Kidney tubule cell (primary cell): Measurements from ENCODE around the gene NOTCH3.

Experiments used
- DNase-seq: peaks from one replicate; pipeline ENCODE4 v3.0.0-alpha.2; 2018; ENCODE audit warnings: low spot score

NOTCH3 gene

DNA sequence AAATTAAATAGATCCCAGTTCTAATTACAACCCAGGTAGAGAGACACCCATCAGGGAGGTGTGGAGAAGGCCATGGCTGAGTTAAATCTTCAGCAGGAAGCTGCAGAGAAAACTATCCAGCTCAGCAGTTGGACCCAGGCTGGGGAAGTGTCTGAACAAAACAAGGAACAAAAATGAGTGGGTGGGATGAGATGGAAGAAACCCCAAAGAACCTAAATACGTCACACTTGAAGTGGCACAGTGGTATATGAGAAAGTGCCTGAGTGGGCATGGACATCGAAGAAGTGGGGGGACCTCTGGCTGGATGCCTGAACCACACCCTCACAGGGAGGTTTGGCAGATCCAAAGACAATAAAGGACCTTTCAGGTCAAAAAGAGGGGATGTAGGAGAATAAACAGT is 35.0 kb upstream of the NOTCH3 start:
- DNase-seq: no peak

- no peak for DNase-seq
Measured at GRCh38 chr19:15234431-15235130, 33.8 kb upstream of the NOTCH3 start.

DNA sequence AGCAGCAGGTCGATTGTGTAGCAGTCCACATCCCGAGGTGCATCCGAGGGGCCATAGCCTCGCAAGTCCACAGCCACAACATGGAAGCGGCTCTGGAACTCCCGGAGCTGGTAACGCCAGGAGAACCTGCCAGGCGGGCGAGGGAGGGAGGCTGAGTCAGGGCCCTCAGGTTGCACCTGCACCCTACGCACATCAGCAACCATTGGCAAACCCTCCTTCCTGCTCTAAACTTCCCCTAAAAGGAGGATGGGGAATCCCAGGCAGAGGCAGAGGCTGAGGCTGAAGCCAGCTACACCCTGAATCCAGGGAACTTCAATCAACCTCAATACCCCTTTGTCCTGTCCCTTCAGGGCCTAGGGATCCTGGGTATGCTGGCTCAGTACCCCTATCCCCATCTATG is 30.5 kb upstream of the NOTCH3 start:
- DNase-seq: no peak

GRCh38 chr19:15227261-15227660 is 26.5 kb upstream of the NOTCH3 start:
- no peak for DNase-seq

DNA sequence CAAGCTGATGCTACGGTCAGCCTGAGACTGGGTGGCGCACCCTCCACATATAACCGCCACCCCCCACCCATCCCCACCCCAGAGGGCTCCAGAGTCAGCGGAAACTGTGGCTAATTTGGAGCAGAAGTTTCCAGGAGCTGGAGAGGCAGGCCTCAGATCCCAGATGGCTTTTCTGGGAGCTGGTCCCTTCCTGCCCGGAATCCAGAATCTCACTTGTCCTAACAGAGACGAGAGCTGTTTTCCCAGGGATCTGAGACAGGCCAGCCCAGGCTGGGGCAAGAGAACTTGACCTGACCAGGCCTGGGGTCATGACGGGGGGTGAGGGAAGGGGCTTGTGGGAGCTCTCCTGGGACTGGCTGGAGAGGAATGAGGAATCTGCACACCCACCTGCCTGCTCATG is 25.0 kb upstream of the NOTCH3 start:
- DNase-seq: no peak

DNA sequence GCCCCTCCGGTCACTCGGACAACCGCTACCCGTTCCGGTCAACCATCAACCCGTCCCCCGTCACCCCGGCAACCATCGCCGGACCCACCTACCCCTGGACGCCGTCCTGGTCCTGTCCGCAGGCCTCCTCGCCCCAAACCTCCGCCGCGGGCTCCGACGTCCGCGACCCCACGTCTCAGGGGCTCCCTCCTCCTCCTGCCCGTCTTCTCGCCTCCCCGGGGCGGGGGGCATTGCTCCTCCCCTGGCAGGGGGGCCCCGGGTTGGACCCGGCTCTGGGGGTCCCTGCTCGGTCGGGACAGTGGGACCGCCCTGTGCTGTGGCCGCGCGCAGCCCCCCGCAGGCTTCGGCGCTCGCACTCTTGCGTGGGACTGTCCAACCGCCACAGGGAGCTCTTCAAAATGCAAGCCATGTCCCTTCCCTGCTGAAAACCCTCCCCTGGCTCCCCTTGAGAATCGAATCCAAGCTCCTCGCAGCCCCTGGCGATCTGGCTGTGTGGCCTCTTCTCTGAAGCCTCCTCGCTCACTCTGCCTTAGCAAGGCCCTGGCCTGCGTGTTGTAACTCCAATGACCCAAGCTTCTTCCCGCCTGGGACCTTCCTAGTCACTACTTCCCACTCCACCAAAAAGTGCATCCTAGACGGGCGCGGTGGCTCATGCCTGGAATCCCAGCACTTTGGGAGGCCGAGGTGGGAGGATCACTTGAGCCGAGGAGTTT is 23.0 kb upstream of the NOTCH3 start:
- DNase-seq: no peak

GRCh38 chr19:15222738-15223648 is 22.2 kb upstream of the NOTCH3 start:
- DNase-seq: peak; percentile 94

DNA sequence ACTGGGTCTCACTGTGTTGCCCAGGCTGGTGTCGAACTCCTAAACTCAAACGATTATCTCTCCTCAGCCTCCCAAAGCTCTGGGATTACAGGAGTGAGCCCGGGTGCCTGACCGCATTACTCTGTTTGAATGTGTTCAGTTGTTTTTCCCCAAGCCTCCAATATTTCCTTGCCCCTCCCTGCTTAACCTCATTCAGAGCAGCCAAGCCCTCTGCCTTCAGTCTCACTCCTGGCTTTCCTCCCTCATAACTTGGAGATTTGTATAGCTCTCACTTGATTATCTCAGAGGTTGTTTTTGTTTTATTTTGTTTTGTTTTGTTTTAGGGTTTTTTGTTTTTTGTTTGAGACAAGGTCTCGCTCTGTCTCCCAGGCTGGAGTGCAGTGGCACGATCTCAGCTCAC is 20.0 kb upstream of the NOTCH3 start:
- DNase-seq: no peak

DNA sequence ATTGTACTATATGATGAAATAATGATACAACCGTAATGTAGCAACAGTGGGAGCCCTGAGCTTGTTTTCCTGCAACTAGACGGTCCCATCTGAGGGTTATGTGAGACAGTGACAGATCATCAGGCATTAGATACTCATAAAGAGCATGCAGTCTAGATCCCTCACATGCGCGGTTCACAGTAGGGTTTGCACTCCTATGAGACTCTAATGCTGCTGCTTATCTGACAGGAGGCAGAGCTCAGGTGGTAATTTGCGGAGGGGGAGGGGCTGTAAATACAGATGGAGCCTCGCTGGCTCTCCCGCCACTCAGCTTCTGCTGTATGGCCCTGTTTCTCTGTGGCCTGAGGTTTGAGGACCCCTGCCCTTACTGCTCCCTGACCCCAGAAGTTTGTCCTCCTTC is 17.7 kb upstream of the NOTCH3 start:
- DNase-seq: no peak

- DNase-seq: no peak
Measured at GRCh38 chr19:15216363-15216762, 15.6 kb upstream of the NOTCH3 start.

DNA sequence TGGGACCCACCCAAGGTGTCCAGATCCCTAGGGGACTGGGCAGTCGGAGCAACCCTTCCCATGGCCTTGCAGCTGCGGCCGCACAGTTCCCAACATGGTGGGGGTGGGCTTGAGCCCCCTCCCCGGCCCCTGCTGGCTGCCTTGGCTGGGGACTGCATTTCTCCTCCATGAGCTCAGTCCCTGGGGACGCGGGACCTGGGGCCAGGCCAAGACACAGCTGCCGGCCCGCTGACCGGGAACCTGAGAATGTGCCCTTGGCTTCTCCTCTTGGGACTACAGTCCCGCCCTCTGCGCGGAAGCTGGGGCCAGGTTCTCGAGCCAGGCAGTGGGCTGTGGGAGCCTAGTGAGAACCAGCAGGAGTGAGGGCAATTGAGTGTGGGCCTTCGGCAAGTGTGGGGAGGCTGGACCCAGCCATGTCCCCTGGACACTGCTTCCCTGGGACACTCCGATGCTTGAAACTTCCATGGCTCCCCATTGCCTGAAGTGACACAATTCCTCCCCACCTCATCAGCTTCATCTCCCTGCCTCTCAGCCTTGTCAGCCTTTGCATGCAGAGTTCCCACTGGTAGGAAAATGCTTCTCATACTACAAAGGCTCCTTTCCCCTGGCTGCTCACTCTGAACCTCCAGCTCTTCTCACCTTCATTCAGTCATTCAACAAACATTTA is 13.1 kb upstream of the NOTCH3 start:
- DNase-seq: no peak

DNA sequence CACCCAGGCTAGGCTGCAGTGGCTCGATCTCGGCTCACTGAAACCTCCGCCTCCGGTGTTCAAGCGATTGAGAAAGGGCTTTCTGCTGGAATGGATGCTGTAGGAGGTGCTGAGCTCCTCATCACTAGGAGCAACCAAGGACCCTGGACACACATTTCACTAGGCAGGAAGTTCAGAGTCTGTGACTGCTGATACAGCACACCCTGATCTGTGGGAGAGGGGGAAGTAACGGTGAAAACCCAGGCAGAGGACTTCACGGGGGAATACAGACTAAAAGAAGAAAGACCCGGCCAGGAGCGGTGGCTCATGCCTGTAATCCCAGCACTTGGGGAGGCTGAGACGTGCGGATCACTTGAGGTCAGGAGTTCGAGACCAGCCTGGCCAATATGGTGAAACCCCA is 11.9 kb upstream of the NOTCH3 start:
- DNase-seq: no peak

DNA sequence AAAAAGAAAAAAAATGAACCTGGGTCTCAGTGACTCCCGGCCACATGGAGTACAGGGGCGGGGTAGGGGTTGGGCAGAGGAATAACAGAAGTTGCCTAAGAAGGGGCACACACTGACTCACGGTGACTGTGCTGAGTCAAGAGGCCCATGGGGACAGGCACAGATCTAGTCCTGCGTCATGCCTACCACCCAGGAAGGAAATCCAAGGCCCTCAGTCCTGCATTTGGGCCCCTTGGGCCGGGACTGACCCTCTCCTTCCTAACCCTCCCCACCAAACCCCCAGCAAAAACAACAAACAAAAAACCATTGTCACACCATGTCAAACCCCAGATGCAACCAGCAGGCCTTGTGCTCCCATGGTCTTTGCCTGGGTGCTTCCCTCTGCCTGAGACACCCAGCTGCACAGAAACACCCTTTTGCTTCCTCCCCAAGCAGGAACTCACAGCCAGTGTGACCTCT is 9.6 kb upstream of the NOTCH3 start:
- peak; percentile 30 for DNase-seq

- no peak for DNase-seq
Measured at GRCh38 chr19:15201374-15202023, 704 bp upstream of the NOTCH3 start.

- DNase-seq: no peak
Measured at GRCh38 chr19:15199661-15200552, 888 bp downstream of the NOTCH3 start.

DNA sequence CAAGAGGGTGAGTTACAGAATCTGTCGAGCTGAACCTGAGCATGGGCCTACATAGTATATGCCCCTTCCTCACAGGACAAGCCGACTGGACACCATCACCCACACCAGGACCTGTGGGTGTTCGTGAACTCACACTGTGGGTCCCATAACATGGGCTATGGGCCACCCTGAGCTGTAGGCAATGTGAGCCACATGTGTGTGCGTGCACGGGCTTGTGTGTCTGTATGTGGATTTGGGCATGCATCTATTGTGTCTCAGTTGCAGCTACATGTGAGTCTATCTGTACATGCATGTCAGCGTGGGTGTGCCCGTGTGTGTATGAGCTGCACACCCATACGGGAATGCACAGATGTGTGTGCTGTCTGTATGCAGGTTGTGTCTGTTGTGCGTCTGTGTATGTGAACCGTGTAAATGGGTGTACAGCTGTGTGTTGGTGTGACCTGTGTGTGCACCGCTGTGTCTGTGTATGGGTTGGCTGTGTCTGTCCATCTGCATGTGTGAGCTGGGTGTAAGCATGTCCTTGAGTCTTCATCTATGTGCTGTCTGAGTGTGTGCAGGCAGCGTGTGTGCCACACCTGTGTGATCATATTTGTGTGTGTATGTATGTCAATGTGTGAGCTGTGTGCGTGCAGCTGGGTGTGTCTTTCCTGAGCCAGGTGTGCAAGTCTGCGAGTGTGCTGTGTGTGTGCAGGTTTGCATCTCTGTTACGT is 1.7 kb downstream of the NOTCH3 start:
- DNase-seq: no peak

DNA sequence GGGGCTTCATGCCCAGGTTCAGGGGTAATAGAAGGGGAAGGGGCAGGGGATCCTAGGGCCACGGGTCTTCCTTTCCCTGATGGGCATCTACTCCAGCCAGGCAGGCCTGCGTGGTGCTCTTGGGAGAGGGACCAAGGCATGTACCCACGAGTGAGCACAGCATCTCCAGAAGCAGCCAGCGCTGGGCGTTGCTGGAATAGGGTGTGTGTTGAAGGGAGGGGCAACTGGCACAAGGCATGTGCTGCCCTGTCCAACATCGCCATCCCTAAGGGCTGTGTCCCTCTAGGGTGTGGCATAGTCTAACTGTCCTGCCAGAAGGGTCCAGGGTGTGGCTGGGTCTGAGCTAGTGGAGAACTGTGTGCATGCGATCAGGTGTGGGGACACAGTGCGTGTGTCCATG is 2.9 kb downstream of the NOTCH3 start:
- no peak for DNase-seq

GRCh38 chr19:15197275-15197941 is 3.4 kb downstream of the NOTCH3 start:
- DNase-seq: no peak

- no peak for DNase-seq
Measured at GRCh38 chr19:15196360-15197005, 4.3 kb downstream of the NOTCH3 start.
